ENCODE data around the gene RALBP1. TPM values are rescaled to one million over a fixed set of nuclear protein-coding genes. Genes with fewer than 3 reads are reported as not detected.

The RALBP1 gene
- total RNA-seq, 2 donors from 2014 or later, result 24.1 to 25.3 TPM

DNA sequence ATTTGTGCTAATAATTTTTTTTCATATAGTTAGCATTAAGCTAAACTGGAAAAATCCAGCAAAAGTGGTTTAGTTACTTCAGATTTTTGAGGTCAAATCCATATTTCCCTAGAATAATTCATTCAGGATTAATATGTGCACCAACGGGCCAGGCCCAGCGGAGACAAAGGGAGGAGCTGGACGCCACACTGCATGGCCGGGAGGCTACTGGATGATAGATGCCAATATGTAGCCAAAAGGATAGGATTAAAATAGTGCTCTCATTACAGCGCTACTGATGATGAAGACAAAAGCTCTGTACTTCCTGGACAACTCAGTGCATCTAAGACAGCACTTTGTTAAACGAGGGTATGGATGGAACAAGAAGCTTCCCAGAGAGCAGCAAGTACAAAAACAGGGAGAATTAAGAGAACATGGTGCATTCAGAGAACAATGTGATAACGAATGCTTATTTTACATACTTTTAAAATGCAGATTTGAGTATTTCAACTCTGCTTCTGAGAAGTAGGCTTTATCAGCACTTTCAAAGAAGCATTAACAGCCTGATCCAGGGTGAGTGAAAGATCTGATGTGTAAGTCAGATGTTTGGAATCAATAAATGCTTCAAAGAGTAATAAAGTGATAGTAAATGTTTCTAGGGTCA lies 99.3 kb downstream of the RALBP1 start:
- no peaks in the 10 kb centered on the region for H3K27me3 Mint-ChIP-seq
- no peak overlapping the region for H3K27ac Mint-ChIP-seq
- peaks cover 12% of the 10 kb centered on the region for H3K36me3 Mint-ChIP-seq (ENCODE audit: low read depth)
- ATAC-seq (no peak), DNase-seq (no peak)
- no peaks in the 10 kb centered on the region for H3K9me3 ChIP-seq (ENCODE audit: control insufficient read depth, low read length, poor library complexity, severe bottlenecking)
- peaks cover 13% of the 10 kb centered on the region for H3K4me1 Mint-ChIP-seq
- no peak overlapping the region for H3K4me3 Mint-ChIP-seq

DNA sequence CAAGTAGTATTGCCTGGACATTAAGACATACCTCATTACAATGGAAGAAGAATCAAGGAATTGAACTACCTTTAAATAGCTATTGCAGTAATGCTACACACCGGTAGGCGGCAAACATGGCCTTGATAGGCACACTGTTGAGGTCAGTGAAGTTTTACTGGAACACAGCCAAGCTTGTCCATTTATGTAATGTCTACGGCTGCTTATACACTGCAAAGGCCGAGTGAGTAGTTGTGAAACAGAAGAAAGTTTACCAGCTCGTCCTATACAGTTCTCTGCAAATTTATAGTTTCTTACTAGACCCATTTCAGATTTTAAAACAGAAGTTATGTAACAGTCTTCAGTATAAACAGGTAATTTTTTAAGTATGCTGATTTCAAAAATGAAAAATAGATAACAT lies 100.2 kb downstream of the RALBP1 start:
- no peak for DNase-seq
- Mint-ChIP-seq H3K27me3 (no peaks in the 10 kb centered on the region), H3K36me3 (ENCODE audit: low read depth) (peaks cover 12% of the 10 kb centered on the region), H3K4me3 (no peak overlapping the region), H3K4me1 (peaks cover 13% of the 10 kb centered on the region), H3K27ac (peak overlapping the region; percentile 6)
- H3K9me3 ChIP-seq (ENCODE audit: control insufficient read depth, low read length, poor library complexity, severe bottlenecking), result no peaks in the 10 kb centered on the region
- ATAC-seq, result peak; percentile 47

DNA sequence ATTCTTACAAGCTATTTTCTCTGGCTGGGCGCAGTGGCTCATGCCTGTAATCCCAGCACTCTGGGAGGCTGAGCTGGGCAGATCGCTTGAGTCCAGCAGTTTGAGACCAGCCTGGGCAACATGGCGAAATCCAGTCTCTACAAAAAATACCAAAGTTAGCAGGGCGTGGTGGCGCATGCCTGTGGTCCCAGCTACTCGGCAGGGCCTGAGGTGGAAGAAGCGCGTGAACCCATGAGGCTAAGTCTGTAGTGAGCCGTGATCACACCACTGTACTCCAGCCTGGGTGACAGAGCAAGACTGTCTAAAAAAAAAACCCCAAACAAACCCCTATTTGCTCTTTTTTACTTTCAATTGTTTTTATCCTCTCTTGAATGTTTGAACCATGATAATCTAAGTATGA lies 102.0 kb downstream of the RALBP1 start:
- H3K4me1 Mint-ChIP-seq, result peaks cover 2% of the 10 kb centered on the region
- H3K27ac Mint-ChIP-seq, result no peak overlapping the region
- H3K27me3 Mint-ChIP-seq, result no peaks in the 10 kb centered on the region
- peaks cover under 1% of the 10 kb centered on the region for H3K9me3 ChIP-seq (ENCODE audit: control insufficient read depth, low read length, poor library complexity, severe bottlenecking)
- H3K4me3 Mint-ChIP-seq, result no peak overlapping the region
- no peak for DNase-seq
- peaks cover 8% of the 10 kb centered on the region for H3K36me3 Mint-ChIP-seq (ENCODE audit: low read depth)
- no peak for ATAC-seq

DNA sequence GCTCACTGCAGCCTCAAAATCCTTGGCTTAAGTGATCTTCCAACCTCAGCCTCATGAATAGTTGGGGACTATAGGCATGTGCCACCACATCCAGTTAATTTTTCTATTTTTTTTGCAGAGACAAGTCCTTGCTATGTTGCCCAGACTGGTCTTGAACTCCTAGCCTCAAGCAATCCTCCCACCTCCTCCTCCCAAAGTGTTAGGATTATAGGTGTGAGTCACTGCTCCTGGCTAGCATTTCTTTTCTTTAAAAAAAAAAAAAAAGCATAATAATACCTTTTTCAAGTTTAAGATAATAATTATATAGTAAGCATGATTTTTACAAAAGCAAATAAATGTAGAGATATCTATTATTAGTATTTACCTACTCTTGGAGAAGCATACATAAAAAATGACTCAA lies 103.0 kb downstream of the RALBP1 start:
- H3K4me1 Mint-ChIP-seq, result peaks cover 2% of the 10 kb centered on the region
- no peaks in the 10 kb centered on the region for H3K27me3 Mint-ChIP-seq
- no peak for DNase-seq
- no peak for ATAC-seq
- H3K36me3 Mint-ChIP-seq (ENCODE audit: low read depth), result peaks cover 8% of the 10 kb centered on the region
- H3K27ac Mint-ChIP-seq, result no peak overlapping the region
- H3K9me3 ChIP-seq (ENCODE audit: control insufficient read depth, low read length, poor library complexity, severe bottlenecking), result peaks cover 3% of the 10 kb centered on the region
- no peak overlapping the region for H3K4me3 Mint-ChIP-seq

DNA sequence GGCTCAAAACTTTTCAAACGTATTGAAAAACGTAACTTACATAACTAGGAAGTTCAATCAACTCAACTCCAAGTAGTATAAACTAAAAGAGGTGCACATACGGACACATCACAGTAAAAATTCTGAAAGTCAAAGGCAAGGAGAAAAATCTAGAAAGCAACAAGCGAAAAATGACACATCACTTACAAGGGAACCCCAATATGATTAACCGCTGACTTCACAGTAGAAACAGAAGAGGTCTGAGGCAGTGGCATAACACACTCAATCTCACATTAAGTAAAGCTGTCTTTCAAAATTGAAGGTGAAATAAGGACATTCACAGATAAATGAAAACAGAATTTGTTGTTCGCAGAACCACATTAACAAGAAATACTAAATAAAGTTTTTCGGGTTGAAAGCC lies 106.4 kb downstream of the RALBP1 start:
- ATAC-seq, result no peak
- no peak overlapping the region for H3K4me3 Mint-ChIP-seq
- peaks cover 3% of the 10 kb centered on the region for H3K9me3 ChIP-seq (ENCODE audit: control insufficient read depth, low read length, poor library complexity, severe bottlenecking)
- H3K36me3 Mint-ChIP-seq (ENCODE audit: low read depth), result peaks cover 8% of the 10 kb centered on the region
- DNase-seq, result no peak
- no peak overlapping the region for H3K27ac Mint-ChIP-seq
- H3K4me1 Mint-ChIP-seq, result no peaks in the 10 kb centered on the region
- H3K27me3 Mint-ChIP-seq, result no peaks in the 10 kb centered on the region

DNA sequence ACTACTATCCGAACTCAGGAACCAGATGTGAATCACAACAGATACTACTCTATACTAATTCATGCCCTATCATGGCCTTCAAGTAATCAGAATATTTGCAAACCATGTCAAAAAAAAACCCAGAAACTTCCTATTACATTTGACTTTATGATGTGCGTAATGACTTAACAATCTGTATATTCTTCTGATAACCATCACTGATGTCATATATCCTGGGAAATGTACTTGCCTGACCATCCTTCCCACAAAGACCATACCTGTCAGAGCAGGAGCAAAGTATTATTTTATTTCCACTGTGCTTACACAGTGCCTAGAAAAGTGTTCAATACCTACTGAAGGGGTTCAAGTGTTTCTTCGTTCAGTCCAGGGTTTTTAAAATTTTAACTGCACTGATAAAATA lies 111.5 kb downstream of the RALBP1 start:
- no peaks in the 10 kb centered on the region for H3K4me1 Mint-ChIP-seq
- peaks cover 4% of the 10 kb centered on the region for H3K36me3 Mint-ChIP-seq (ENCODE audit: low read depth)
- DNase-seq (no peak), ATAC-seq (no peak)
- H3K27ac Mint-ChIP-seq, result no peak overlapping the region
- no peaks in the 10 kb centered on the region for H3K27me3 Mint-ChIP-seq
- H3K9me3 ChIP-seq (ENCODE audit: control insufficient read depth, low read length, poor library complexity, severe bottlenecking), result peaks cover 3% of the 10 kb centered on the region
- H3K4me3 Mint-ChIP-seq, result no peak overlapping the region

Other genes starting within 250 kb of the RALBP1 start
- 1 to 10 TPM; 1.7 to 6.1 TPM for gene TWSG1, start 140.7 kb upstream of the RALBP1 start, total RNA-seq
- 10 to 100 TPM; 54.1 to 65.5 TPM for gene PPP4R1, start 139.0 kb downstream of the RALBP1 start, total RNA-seq
- 10 to 100 TPM in 1 of 2 donors, 1 to 10 TPM in 1; 2.9 to 15.6 TPM for gene RAB31, start 232.8 kb downstream of the RALBP1 start, total RNA-seq

Data from T-helper 17 cell (primary cell).